ENCODE results near the gene DSG4.
A peak's percentile ranks its signal among the peaks of the same experiment; 100 is the strongest.

The DSG4 gene

DNA sequence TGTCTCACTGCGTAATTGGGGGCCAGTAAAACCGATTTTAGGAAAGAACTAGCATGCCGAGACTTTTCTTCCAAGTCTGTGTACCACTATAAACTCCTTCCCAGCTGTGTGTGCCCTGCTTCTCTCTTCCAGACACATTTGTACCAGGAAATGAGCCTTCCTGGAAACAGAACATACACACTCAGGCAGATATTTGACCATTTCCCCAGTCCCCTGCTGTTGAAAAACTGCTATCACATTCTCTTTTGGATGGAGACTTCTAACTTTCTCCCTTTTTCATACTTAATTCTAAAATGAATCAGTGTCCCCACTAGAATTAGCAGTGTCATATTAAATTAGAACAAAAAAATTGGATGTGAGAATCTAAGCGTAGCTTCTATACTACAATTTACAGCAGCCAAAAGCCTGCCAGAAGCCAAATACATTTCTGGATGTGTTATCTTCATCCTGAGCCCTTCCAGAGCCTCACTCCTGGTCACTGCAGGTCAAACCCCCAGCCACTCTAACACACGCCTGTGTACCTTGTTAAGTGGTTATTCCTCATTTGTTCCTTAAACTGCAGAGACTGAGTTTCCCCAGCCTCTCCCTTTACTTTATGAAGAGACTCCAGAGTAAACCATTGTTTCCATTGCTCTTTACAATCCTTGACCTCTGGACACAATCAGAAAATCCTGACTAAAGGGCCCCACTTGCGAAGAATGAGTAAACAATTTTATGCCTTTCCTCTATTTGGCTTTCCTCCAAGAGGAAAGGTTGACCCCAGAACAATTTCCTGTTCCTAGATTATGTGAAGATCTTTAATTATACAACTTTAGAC is 20.4 kb downstream of the DSG4 start:
- DNase-seq (ENCODE audit: low read depth): no peak
- H3K4me3 ChIP-seq (ENCODE audit: low read depth, low read length): no peak overlapping the region
- TF ChIP-seq, protein P1, sequence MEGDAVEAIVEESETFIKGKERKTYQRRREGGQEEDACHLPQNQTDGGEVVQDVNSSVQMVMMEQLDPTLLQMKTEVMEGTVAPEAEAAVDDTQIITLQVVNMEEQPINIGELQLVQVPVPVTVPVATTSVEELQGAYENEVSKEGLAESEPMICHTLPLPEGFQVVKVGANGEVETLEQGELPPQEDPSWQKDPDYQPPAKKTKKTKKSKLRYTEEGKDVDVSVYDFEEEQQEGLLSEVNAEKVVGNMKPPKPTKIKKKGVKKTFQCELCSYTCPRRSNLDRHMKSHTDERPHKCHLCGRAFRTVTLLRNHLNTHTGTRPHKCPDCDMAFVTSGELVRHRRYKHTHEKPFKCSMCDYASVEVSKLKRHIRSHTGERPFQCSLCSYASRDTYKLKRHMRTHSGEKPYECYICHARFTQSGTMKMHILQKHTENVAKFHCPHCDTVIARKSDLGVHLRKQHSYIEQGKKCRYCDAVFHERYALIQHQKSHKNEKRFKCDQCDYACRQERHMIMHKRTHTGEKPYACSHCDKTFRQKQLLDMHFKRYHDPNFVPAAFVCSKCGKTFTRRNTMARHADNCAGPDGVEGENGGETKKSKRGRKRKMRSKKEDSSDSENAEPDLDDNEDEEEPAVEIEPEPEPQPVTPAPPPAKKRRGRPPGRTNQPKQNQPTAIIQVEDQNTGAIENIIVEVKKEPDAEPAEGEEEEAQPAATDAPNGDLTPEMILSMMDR (conservative IDR thresholded peaks at IDR 0.05; ENCODE audit: low read depth, low read length): peak; percentile 13

DNA sequence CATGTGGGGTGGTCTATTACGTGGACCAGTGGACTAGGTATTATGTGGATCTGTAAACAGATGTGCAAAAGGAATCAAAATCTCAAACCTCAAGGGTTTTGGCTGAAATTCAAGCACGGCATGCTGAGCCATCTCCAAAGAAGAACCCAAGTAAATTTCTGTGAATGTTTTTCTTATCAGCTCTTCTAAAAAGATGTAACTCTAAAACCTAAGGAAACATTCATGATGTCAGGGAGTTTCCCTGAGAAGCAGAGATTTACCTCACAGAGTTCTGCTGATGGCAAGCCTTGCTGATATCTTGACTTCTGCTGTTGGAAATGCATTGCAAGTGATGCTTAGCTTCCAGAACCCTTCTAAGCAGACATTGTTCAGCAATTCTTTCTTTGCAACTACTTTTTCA is 21.6 kb downstream of the DSG4 start:
- DNase-seq (ENCODE audit: low read depth): peak; percentile 57
- TF ChIP-seq, protein P1 (conservative IDR thresholded peaks at IDR 0.05; ENCODE audit: low read depth, low read length): no peak
- no peak overlapping the region for H3K4me3 ChIP-seq (ENCODE audit: low read depth, low read length)

DNA sequence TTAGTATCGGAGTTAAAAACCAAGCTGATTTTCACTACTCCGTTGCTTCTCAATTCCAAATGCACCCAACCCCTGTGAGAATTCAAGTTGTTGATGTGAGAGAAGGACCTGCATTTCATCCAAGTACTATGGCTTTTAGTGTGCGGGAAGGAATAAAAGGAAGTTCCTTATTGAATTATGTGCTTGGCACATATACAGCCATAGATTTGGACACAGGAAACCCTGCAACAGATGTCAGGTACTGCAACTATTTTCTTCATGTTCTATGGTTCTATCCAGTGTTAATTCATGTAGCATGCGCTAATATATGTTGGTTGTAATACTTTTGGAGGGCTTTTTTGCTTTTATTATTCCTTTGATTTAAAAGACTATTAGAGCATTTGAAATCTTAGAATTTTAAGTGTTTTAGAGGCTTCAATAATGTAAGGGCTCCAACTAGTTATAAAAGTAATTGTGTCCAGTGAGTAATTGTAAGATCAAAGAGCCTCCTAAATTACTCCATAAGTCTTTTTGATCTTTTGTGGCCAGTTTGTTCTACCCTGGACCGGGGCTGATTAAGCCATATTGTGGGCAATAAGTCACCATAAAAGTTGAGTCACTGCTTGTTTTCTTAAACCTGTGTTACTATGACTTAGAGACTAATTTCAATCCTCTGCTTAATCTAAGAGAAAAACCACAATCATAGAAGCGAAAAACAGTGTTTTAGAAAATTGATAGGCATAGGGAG is 22.9 kb downstream of the DSG4 start:
- TF ChIP-seq, protein P1 (conservative IDR thresholded peaks at IDR 0.05; ENCODE audit: low read depth, low read length): no peak
- no peak overlapping the region for H3K4me3 ChIP-seq (ENCODE audit: low read depth, low read length)
- peak; percentile 42 for DNase-seq (ENCODE audit: low read depth)

DNA sequence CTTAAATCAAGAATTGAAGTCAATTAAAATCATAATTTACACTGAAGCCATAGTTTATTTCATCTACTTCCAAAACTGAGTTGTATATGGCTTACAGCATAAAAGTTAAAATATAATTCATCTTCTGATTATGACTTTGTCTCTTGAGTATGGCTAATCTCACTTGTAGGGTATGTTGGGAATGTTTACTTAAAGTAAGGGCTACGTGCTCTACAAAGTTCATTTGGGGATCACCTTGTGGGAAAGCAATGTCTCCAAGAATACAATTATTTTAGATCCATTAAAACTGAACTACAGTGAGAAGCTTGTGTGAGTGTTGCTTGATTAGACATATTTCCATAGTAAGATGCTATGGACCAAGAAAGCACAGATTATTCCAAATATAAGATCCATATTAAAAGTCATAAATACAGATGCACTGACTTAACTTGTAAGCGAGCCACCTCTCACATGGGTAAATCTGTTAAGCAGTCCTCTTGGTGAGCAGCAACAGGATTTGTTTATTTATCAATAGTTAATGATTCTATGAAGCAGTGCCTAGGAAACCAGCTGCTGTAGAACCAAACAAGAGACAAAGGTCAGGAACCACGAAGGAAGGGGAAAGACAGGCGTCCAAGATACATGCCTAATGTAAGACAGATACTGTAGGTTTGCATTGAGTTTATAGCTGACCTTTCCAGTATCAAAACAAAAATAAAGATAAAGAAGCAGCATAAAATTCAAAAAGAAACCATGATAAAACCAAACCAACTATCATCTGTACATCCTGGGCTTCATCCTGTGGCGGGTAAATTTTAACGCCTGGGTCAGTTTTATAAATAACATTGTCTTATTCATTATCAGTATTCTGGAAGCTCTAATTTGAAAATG is 24.8 kb downstream of the DSG4 start:
- no peak overlapping the region for H3K4me3 ChIP-seq (ENCODE audit: low read depth, low read length)
- TF ChIP-seq, protein P1 (conservative IDR thresholded peaks at IDR 0.05; ENCODE audit: low read depth, low read length): no peak

GRCh38 chr18:31402026-31402373 is 25.4 kb downstream of the DSG4 start:
- TF ChIP-seq, protein P1 (conservative IDR thresholded peaks at IDR 0.05; ENCODE audit: low read depth, low read length): no peak
- DNase-seq (ENCODE audit: low read depth): no peak
- no peak overlapping the region for H3K4me3 ChIP-seq (ENCODE audit: low read depth, low read length)

More for the DNA sequence above, 24.8 kb downstream of the DSG4 start:
- peak; percentile 15 for DNase-seq (ENCODE audit: low read depth)

- TF ChIP-seq, protein P1 (conservative IDR thresholded peaks at IDR 0.05; ENCODE audit: low read depth, low read length): no peak
- H3K4me3 ChIP-seq (ENCODE audit: low read depth, low read length): no peak overlapping the region
- DNase-seq (ENCODE audit: low read depth): no peak
Observed at GRCh38 chr18:31403409-31403808, 26.8 kb downstream of the DSG4 start.
